Activated CD8-positive, alpha-beta T cell treated with anti-CD3 and anti-CD28 coated beads, Interleukin-2, amount 10 ng/mL, durations not matched to agents 7 days and 5 days (primary cell): ENCODE results near the gene INKA2. TPM values are rescaled to one million over a fixed set of nuclear protein-coding genes. Genes with fewer than 3 reads are reported as not detected.
A peak's percentile ranks its signal among the peaks of the same experiment; 100 is the strongest.

Source experiments
- ATAC-seq: fragments of 150-1000 bp; cut with Tn5 transposase; one replicate; pipeline ENCODE4 v1.10.0; 2021; ENCODE audit warnings: moderate library complexity
- CTCF ChIA-PET: fragments of 350-600 bp; sonication (Branson Sonifier 250); formaldehyde crosslinking; loops from one replicate; lab custom pipeline; 2021; ENCODE audit warnings: antibody characterized with exemption; lab: Charles Lee
- POLR2A ChIA-PET: fragments of 350-600 bp; sonication (Branson Sonifier 250); formaldehyde crosslinking; loops from one replicate; lab custom pipeline; 2021; ENCODE audit warnings: antibody characterized with exemption; lab: Charles Lee
- DNase-seq: peaks from one replicate; pipeline ENCODE4 v3.0.0-alpha.2; 2020
- H3K27ac Mint-ChIP-seq: one replicate; pipeline ENCODE4 v1.8.0; 2021; ENCODE audit warnings: mild to moderate bottlenecking, mixed read lengths
- H3K27me3 Mint-ChIP-seq: one replicate; pipeline ENCODE4 v1.8.0; 2021; ENCODE audit warnings: low read depth, mixed read lengths
- H3K36me3 Mint-ChIP-seq: one replicate; pipeline ENCODE4 v1.8.0; 2021; ENCODE audit warnings: low read depth, mixed read lengths
- H3K4me1 Mint-ChIP-seq: one replicate; pipeline ENCODE4 v1.8.0; 2021; ENCODE audit warnings: low read depth, mixed read lengths
- H3K4me3 Mint-ChIP-seq: one replicate; pipeline ENCODE4 v1.8.0; 2021; ENCODE audit warnings: mild to moderate bottlenecking, mixed read lengths
- H3K9me3 Mint-ChIP-seq: one replicate; pipeline ENCODE4 v1.8.0; 2022; ENCODE audit warnings: mixed read lengths; ENCODE audit not compliant: insufficient read depth
- total RNA-seq, 2 experiments: library from RNA; stranded (reverse); gene quantifications; one replicate each; pipeline ENCODE4 v1.2.3, GENCODE V29; 2021

Gene INKA2
- total RNA-seq = 1 to 10 TPM; 4.1 to 4.3 TPM

DNA sequence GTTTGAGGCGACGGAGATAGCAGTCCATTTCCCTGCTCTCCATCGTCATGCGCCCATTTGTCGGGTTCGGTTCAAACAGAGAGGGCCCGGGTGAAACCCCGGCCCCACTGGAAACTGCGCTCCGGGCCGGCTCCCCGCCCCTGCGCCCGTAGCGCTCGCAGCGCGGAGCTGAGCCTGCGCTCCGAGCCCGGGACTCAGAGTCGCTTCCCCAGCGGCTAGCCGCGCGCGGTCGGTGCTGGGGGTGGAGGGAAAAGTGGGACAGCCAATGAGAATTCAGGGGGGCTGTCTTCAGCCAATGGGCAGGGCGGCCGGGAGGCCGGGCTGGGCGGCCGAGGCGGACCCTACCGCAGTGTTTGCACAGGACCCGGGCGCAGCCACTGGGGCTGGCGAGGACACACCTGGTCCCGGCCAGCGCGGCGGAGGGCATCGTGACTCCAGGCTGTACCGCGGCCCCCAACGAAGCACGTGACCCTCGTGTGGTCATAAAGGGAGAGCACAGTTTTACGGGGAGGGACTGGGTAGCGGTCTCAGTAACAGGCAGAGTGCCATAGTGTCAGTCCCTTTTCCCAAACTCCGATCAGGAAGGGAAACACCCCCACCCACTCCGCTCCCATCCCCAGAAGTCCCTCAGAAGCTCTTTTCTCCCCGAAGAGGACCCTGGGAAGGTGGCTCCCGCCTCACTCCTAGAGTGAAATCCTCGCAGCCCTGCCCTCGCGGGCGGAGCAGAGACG, at the start of gene INKA2:
Gene INKA2, minus strand, starts transcription at position 202 of the 731 bp plus-strand sequence. Its CDS starts 153 bp downstream, at position 49.
- POLR2A ChIA-PET = interaction anchor here (0.6 to 2.4 kb wide), 7 partner anchors 8 to 600 kb away, joined by 3 to 12 read pairs (median 5); partner anchors contain the start of genes CEPT1 and DRAM2
- Mint-ChIP-seq H3K27ac (peak within 1 kb of the TSS; percentile 75), H3K4me1 (peaks cover 21% of the 10 kb centered on the region), H3K27me3 (peaks cover 46% of the 10 kb centered on the region), H3K9me3 (no peaks in the 10 kb centered on the region), H3K4me3 (peak within 1 kb of the TSS; percentile 80), H3K36me3 (no peaks in the 10 kb centered on the region)
- CTCF ChIA-PET = interaction anchor here (1.0 to 6.7 kb wide), 12 partner anchors 8 to 263 kb away, joined by 3 to 45 read pairs (median 4); partner anchors contain the start of gene DDX20
- ATAC-seq = peak; percentile 90
- peak; percentile 88 for DNase-seq

DNA sequence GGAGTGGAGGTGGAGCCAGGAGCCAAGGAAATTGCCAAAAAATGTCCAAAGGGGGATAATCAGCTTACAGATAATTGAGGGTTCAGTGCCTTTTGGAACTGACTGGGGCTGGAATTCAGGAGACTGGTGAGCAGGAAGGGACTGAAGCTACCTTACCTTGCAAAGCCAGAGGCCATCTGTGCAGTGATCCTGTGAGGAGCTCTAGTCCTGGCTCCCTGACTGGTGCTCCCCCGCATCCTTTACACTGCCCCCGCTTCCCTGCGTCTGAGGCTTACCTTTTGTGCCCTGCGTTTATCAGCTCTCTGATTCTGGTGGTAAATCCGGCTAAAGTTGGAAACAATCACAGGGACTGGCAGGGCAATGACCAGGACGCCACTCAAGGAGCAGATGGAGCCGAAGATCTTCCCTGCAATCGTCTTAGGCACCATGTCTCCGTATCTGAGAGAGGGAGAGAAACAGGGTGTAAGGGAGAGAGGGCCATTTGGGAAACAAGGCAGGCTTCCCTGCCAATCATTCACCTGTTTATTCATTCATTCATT, 47.5 kb upstream of the INKA2 start:
- Mint-ChIP-seq H3K9me3 (no peaks in the 10 kb centered on the region), H3K27ac (no peak overlapping the region), H3K36me3 (no peaks in the 10 kb centered on the region), H3K27me3 (peaks cover 25% of the 10 kb centered on the region), H3K4me3 (no peak overlapping the region), H3K4me1 (no peaks in the 10 kb centered on the region)
- no peak for DNase-seq
- POLR2A ChIA-PET = no interaction called here
- CTCF ChIA-PET = no interaction called here
- no peak for ATAC-seq

- no peak overlapping the region for H3K4me3 Mint-ChIP-seq
- no peaks in the 10 kb centered on the region for H3K9me3 Mint-ChIP-seq
- no peak for ATAC-seq
- H3K27me3 Mint-ChIP-seq = peaks cover 11% of the 10 kb centered on the region
- CTCF ChIA-PET = interaction anchor here (1.2 kb wide), 1 partner anchor 16 kb away, joined by 3 read pairs; no protein-coding TSS in a partner anchor
- no peak for DNase-seq
- POLR2A ChIA-PET = no interaction called here
- no peak overlapping the region for H3K27ac Mint-ChIP-seq
- no peaks in the 10 kb centered on the region for H3K4me1 Mint-ChIP-seq
- H3K36me3 Mint-ChIP-seq = no peaks in the 10 kb centered on the region
These were observed 45.2 kb upstream of the INKA2 start for GRCh38 chr1:111784273-111784901.

DNA sequence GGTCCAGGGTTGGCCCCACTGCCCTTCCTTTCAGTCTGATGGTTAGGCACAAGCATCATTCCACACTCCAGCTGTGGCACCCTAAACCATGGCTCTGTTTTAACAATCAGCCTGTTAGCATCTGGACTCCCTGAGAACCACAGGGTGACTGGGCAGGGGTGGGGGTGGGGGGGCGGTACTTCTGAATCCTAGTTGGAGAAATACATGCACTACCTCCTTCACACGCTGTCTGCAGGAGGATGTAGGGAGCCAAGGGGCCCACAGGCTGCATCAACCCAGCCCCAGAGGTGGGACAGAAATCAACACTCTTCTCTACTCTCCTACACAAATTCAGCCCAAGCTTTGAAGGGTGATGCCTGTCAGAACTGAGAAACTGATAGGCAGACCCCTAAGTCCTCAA, 40.4 kb upstream of the INKA2 start:
- H3K4me1 Mint-ChIP-seq = no peaks in the 10 kb centered on the region
- CTCF ChIA-PET = no interaction called here
- H3K27me3 Mint-ChIP-seq = no peaks in the 10 kb centered on the region
- H3K36me3 Mint-ChIP-seq = no peaks in the 10 kb centered on the region
- H3K4me3 Mint-ChIP-seq = no peak overlapping the region
- DNase-seq (no peak), ATAC-seq (no peak)
- H3K27ac Mint-ChIP-seq = no peak overlapping the region
- POLR2A ChIA-PET = no interaction called here
- H3K9me3 Mint-ChIP-seq = no peaks in the 10 kb centered on the region

DNA sequence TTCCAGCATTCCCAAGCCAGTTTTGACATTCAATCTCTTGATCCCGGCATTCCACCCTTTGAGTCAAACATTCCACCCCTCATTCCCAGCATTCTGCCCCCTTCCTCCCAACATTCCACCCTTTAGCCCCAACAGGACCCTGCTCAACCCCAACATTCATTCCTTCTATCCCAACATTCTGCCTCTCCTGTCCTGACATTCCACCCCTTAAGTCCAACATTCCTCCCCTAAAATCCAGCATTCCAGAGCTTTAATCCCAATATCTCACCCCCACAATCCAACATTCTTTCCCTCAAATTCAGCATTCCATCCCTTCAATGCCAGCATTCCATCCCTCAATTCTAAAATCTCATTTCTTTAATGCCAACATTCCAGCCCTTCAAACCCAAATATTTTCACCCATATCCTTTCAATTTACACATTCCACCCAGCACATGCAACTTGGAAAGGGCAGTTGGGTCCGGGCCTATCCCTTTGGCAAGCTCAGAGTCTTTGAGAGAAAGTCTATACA, 39.4 kb upstream of the INKA2 start:
- no peak for DNase-seq
- H3K9me3 Mint-ChIP-seq = no peaks in the 10 kb centered on the region
- no peaks in the 10 kb centered on the region for H3K36me3 Mint-ChIP-seq
- no peaks in the 10 kb centered on the region for H3K27me3 Mint-ChIP-seq
- POLR2A ChIA-PET = no interaction called here
- H3K27ac Mint-ChIP-seq = no peak overlapping the region
- no peaks in the 10 kb centered on the region for H3K4me1 Mint-ChIP-seq
- H3K4me3 Mint-ChIP-seq = no peak overlapping the region
- ATAC-seq = no peak
- CTCF ChIA-PET = interaction anchor here (0.8 kb wide), 1 partner anchor 9 kb away, joined by 3 read pairs; no protein-coding TSS in a partner anchor

GRCh38 chr1:111778066-111778465, 38.9 kb upstream of the INKA2 start:
- ChIA-PET CTCF (interaction anchor here (0.8 kb wide), 1 partner anchor 9 kb away, joined by 3 read pairs; no protein-coding TSS in a partner anchor), POLR2A (no interaction called here)
- Mint-ChIP-seq H3K4me3 (no peak overlapping the region), H3K27ac (no peak overlapping the region), H3K9me3 (no peaks in the 10 kb centered on the region), H3K27me3 (no peaks in the 10 kb centered on the region), H3K4me1 (no peaks in the 10 kb centered on the region), H3K36me3 (no peaks in the 10 kb centered on the region)
- no peak for DNase-seq
- no peak for ATAC-seq

- no peak for ATAC-seq
- no peak overlapping the region for H3K27ac Mint-ChIP-seq
- no peaks in the 10 kb centered on the region for H3K9me3 Mint-ChIP-seq
- H3K36me3 Mint-ChIP-seq = no peaks in the 10 kb centered on the region
- DNase-seq = no peak
- no peaks in the 10 kb centered on the region for H3K4me1 Mint-ChIP-seq
- ChIA-PET POLR2A (no interaction called here), CTCF (no interaction called here)
- no peak overlapping the region for H3K4me3 Mint-ChIP-seq
- H3K27me3 Mint-ChIP-seq = no peaks in the 10 kb centered on the region
These were observed 38.1 kb upstream of the INKA2 start for GRCh38 chr1:111777301-111777700.

- ChIA-PET CTCF (no interaction called here), POLR2A (no interaction called here)
- H3K27me3 Mint-ChIP-seq = no peaks in the 10 kb centered on the region
These were observed 37.7 kb upstream of the INKA2 start for GRCh38 chr1:111776861-111777260.

DNA sequence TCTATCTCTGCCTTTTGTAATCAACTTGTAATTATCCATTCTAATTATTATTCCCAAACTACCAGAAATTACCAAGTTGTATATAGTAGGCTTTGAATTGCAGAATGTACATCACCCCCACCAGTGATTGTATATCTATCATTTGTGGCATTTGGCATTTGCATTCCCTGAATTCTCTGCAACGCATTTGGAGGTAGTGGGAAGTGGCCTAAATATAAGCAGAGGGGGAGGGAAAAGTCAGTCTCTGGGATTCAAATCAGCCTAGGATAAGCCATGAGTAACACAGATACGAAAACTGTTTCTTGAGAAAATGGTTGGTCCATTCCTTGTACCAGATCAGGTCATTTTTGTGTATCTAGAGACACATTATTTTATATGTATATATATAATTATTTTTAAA, 37.2 kb upstream of the INKA2 start:
- DNase-seq (no peak), ATAC-seq (no peak)
- Mint-ChIP-seq H3K27me3 (no peaks in the 10 kb centered on the region), H3K36me3 (peaks cover 3% of the 10 kb centered on the region), H3K4me3 (no peak overlapping the region), H3K9me3 (no peaks in the 10 kb centered on the region), H3K27ac (no peak overlapping the region), H3K4me1 (no peaks in the 10 kb centered on the region)
- POLR2A ChIA-PET = no interaction called here
- CTCF ChIA-PET = no interaction called here

More at GRCh38 chr1:111776861-111777260, 37.7 kb upstream of the INKA2 start:
- Mint-ChIP-seq H3K9me3 (no peaks in the 10 kb centered on the region), H3K4me1 (no peaks in the 10 kb centered on the region), H3K27ac (no peak overlapping the region), H3K36me3 (no peaks in the 10 kb centered on the region), H3K4me3 (no peak overlapping the region)
- ATAC-seq = no peak
- DNase-seq = no peak

DNA sequence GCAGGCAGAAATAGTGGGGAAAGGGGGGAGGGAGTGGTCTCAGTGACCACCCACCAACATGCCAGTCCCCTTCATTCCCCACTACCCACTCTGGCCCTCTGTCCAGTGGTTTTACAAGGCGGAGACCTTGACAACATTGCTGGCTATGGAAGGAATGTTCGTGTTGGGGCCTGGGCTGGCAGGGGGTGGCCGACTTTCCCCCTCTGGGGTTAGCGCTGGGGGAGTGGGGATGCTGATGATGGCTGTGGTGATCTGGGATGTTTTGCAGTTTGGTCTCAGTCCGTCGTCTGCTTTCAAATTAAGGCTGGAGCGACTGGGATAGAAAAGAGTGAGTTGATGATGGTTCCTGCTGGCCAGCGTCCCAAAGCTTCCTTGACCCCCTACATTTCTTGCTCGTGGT, 36.8 kb upstream of the INKA2 start:
- DNase-seq (no peak), ATAC-seq (no peak)
- CTCF ChIA-PET = no interaction called here
- no peaks in the 10 kb centered on the region for H3K9me3 Mint-ChIP-seq
- H3K36me3 Mint-ChIP-seq = peaks cover 3% of the 10 kb centered on the region
- no peaks in the 10 kb centered on the region for H3K27me3 Mint-ChIP-seq
- no peak overlapping the region for H3K27ac Mint-ChIP-seq
- H3K4me1 Mint-ChIP-seq = no peaks in the 10 kb centered on the region
- H3K4me3 Mint-ChIP-seq = no peak overlapping the region
- POLR2A ChIA-PET = no interaction called here

DNA sequence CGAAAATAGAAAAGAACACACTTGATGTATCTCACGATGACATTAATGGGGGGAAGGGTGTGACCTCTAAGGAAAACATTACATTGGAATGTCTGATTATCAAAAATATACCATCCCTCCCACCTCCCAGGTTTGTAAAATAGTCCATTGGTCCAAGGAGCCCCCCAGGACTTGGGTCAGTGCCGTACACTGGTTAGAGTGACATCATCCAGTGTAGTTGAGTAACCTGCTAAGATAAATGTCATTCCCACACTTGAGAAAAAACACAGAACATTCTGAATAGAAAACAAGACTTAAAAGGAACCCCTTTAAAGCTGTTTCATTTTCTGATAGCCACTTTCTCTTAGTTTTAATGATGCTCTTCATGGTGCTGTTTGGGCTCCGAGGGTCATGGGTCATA, 31.7 kb upstream of the INKA2 start:
- POLR2A ChIA-PET = no interaction called here
- CTCF ChIA-PET = interaction anchor here (7.4 kb wide), 1 partner anchor 56 kb away, joined by 72 read pairs; no protein-coding TSS in a partner anchor
- Mint-ChIP-seq H3K27ac (no peak overlapping the region), H3K27me3 (no peaks in the 10 kb centered on the region), H3K4me1 (no peaks in the 10 kb centered on the region), H3K9me3 (no peaks in the 10 kb centered on the region), H3K36me3 (peaks cover 17% of the 10 kb centered on the region), H3K4me3 (no peak overlapping the region)
- DNase-seq = no peak
- no peak for ATAC-seq
